DMS79 (cell line): ENCODE results near the gene AP5S1.
"Not testable (repeated sequence)": the region's sequence is repeated elsewhere in the genome, so short reads cannot be mapped to it uniquely, and the experiment has no call there.

Experiments
- DNase-seq: peaks from one replicate; lab custom pipeline; 2025; lab: John Stamatoyannopoulos, UW

AP5S1 gene

GRCh38 chr20:3820048-3820900, at the start of gene AP5S1:
Gene AP5S1 (plus strand): TSS chr20:3820547. CDS start chr20:3822118, 1,571 bp downstream.
- peak; percentile 86 for DNase-seq

GRCh38 chr20:3771552-3772058, 48.7 kb upstream of the AP5S1 start:
- no peak for DNase-seq

GRCh38 chr20:3775457-3776108, 44.8 kb upstream of the AP5S1 start:
- DNase-seq, result no peak

GRCh38 chr20:3777381-3777715, 43.0 kb upstream of the AP5S1 start:
- no peak for DNase-seq

- peak; percentile 46 for DNase-seq
Measured at GRCh38 chr20:3777716-3778629, 42.4 kb upstream of the AP5S1 start.

- DNase-seq, result no peak
Measured at GRCh38 chr20:3778976-3779375, 41.4 kb upstream of the AP5S1 start.

GRCh38 chr20:3781153-3781910, 39.0 kb upstream of the AP5S1 start, which contains the start of gene SPEF1:
Gene SPEF1 (minus strand): TSS chr20:3781448. CDS start chr20:3781287, 161 bp downstream.
- DNase-seq, result peak; percentile 69

GRCh38 chr20:3782597-3782996, 37.8 kb upstream of the AP5S1 start:
- DNase-seq, result no peak

- no peak for DNase-seq
Measured at GRCh38 chr20:3783068-3783489, 37.3 kb upstream of the AP5S1 start.

GRCh38 chr20:3783511-3784195, 36.7 kb upstream of the AP5S1 start:
- no peak for DNase-seq

- DNase-seq, result no peak
Measured at GRCh38 chr20:3784216-3784853, 36.0 kb upstream of the AP5S1 start.

- DNase-seq, result no peak
Measured at GRCh38 chr20:3784863-3785239, 35.5 kb upstream of the AP5S1 start.

- DNase-seq, result no peak
Measured at GRCh38 chr20:3785240-3786125, 34.9 kb upstream of the AP5S1 start.

GRCh38 chr20:3786126-3786484, 34.2 kb upstream of the AP5S1 start:
- DNase-seq, result peak; percentile 24

GRCh38 chr20:3786665-3787323, 33.6 kb upstream of the AP5S1 start, which contains the start of gene CENPB:
Gene CENPB (minus strand): TSS chr20:3786740. CDS start chr20:3786483, 257 bp downstream.
- DNase-seq, result peak; percentile 33

GRCh38 chr20:3787324-3788014, 32.9 kb upstream of the AP5S1 start:
- no peak for DNase-seq

GRCh38 chr20:3788685-3789155, 31.6 kb upstream of the AP5S1 start:
- DNase-seq, result no peak

GRCh38 chr20:3789201-3789600, 31.1 kb upstream of the AP5S1 start:
- not testable (repeated sequence) for DNase-seq
